Stimulated activated CD4-positive, alpha-beta T cell treated with anti-CD3 and anti-CD28 coated beads, Interleukin-12 subunit alpha, Interleukin-12 subunit beta, amount 100 ng/mL, for 48 hours (primary cell): ENCODE data around the gene TSHR.
"Not testable (repeated sequence)": the region's sequence is repeated elsewhere in the genome, so short reads cannot be mapped to it uniquely, and the experiment has no call there.

Source experiments
- DNase-seq, 3 donors: peaks; one replicate each; pipeline ENCODE4 v3.0.0-alpha.2; 2020; ENCODE audit warnings: low read depth in 2 of 3, low spot score in 1 of 3

Gene TSHR

GRCh38 chr14:81062816-81063215 is 107.4 kb downstream of the TSHR start:
- DNase-seq = peak in 1 of 3 donors; percentile 0

GRCh38 chr14:81066672-81067071 is 111.3 kb downstream of the TSHR start:
- no peak for DNase-seq

DNA sequence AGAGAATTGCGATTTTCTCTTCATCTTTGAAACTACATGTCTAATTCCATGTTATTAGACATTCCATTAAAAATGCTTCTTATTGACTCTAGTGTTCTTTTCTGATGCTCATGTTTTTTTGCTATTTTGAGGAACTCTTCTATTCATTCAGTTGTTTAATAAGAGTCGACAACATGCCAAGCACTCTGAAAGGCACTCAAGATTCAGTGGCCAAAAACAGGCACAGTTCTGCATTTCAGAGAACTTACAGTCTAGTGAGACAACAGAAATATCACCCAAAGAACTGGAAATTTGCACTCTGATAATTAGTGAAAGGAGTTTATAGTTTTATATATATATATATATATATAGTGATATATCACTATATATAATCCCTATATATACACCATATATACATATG is 111.7 kb downstream of the TSHR start:
- DNase-seq = no peak

DNA sequence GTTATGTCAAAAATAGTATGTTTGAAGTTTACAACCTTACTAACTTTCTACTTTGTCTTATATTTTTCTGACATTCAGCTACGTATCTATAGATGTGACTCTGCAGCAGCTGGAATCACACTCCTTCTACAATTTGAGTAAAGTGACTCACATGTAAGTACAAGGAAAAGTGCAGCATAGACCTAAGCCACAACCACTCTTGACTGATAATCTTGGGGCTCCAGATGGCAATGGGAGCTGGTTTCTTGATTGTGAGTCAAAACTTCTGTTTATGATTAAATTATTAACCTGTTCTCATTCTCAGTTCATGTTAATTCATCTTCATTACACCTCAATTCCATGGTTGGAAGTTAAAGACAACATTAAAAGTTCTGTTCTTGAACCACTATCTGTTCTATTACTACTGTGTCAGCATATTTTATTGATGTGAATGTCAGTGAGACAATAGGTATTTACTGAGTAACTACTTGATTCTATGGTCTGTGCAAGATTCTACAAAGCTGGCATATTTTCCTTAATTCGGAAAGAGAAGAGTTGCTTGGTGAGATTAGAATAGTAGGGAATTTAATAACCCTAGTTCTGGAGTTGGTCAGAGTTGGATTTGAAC is 112.9 kb downstream of the TSHR start:
- DNase-seq = no peak

- DNase-seq = no peak
Measured at GRCh38 chr14:81070511-81070910, 115.1 kb downstream of the TSHR start.

GRCh38 chr14:81085596-81085995 is 130.2 kb downstream of the TSHR start:
- DNase-seq = no peak

DNA sequence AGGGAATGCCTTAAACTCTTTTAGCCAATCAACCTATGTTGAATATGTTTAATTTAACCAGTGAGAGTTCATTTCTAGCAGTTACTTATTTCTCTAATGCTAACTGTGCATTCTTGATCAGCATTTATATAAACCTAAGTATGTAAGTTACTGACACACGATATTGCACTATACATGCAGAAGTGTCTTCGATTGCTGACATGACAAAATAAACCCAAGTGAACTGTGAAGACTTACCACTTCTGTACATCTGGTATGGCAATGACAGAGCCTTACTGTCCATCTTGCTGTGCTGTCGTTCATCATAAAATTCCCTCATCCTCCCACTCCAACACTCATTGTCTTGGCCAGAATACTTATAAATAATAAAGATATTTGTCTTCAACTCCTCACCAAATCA is 131.8 kb downstream of the TSHR start:
- no peak for DNase-seq

DNA sequence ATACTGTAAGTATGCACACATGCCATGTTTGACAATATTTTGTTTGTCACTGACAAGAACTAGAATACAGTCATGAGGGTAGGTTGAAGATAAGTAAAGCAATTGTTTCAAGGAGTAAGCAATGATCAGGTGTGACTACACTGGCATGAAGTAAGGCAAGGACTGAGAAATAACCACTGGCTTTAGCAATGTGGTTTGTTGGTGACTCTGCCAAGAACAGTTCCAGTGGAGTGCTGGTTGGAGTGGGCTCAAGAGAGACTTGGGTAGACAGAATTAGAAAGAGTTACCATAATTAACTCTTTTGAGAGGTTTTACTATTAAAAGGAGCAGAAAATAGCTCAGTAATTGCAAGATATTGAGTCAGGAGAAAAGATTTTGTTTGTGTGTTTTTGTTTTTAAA is 135.7 kb downstream of the TSHR start:
- no peak for DNase-seq

DNA sequence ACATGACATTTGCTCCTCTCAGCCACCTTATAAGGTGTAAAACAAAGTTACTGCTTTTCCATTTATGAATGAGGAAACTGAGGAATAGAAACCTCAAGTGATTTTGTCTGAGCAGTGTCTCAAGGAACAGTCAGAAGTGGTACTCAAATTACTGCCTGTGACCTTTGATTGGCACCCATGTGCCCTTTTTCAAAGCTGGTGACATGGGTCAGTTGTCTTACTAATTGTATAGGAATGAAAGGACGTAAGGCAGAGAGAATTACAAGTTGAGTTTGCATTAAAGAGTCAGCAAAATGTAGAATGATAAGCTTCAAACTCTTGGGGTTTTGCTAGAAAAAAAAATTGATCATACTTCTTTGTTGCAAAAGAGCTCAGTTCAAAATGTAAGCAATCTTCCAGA is 136.2 kb downstream of the TSHR start:
- DNase-seq = no peak

DNA sequence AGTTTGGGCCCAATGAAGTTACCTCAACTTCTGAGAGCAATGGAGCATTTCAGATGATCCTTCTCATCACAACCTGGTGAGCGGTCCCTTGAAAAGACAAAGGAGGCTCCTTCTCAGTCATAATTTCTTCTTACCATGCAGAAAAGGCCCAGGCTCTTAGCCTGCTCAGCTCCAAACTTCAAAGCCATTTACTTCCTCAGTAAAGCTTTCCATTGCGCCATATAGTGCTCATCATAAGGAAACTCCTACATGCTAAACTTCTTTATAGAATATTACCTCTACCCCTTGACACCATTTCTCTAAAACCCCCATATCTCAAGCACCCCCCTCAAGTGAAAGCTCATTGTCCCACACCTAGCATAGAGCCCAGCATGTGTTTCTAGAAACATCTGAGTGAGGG is 138.2 kb downstream of the TSHR start:
- DNase-seq = no peak

DNA sequence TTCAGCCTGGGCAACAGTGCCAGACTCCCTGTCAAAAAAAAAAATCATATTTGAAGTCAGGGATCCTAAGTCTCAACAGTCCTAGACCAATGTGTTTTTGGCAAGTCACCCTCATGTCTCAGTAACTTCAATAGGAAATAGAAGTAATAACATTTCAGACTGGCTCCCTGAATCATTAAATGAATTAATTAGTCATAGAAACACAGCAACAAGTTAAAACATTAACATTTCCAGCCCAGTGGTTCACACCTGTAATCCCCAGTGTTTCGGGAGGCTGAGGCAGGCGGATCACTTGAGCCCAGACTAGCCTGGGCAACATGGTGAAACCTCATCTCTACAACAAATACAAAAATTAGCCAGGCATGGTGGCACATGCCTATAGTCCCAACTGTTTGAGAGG is 140.1 kb downstream of the TSHR start:
- no peak for DNase-seq

DNA sequence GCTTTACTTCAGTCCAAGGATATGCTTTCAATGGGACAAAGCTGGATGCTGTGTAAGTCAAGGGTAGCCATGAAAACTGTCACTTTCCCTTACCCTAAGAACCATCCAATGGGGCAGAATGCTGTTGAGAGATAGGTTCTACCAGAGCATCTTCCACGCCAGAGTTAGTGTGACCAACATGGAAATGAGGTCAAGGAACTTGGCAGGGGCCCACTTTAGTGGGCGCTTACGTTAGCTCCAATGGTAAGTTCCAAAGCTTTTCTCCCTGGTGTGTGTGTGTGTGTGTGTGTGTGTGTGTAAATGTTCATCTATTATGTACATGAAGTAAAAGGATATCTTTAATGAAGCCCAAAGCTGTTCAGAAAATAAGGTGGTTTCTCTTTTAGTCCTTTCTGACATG is 141.2 kb downstream of the TSHR start:
- no peak for DNase-seq

DNA sequence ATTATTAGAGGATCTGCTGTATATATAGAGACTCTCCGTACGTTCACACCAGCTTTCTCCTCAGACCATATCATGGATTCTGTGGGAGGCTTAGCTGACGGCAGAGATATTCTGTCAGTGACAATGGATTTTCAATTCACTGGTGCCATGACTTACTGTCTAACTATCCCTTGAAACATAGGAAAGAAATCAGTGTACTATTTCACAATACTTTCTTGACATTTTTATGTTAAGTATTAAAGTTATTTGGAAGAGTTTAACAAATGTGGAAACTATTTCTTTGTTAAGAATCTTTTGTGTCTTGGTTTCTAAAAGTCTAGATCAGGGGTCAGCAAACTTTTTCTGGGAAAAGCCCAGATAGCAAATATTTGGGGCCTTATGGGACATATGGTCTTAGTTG is 146.8 kb downstream of the TSHR start:
- no peak for DNase-seq

- no peak for DNase-seq
Measured at GRCh38 chr14:81103443-81103842, 148.0 kb downstream of the TSHR start.

DNA sequence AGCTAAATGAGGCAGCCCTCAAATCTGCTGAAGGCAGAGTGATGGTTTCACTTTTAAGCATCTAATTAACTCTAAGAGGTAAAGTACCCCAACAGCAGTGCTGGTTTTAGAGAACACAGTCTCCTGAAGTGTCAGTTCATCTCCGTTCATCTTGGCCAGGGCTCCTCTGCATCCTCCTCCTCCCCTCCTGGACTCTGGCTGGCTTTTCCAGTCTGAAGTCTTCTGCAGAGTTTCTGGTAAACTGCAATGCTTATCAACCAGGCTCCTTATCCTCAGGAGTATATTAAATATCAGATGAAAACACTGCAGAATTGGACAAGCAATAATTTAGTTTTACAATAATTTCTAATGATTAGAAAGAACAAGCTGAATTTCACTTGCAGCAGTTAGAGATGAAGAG is 150.0 kb downstream of the TSHR start:
- no peak for DNase-seq

DNA sequence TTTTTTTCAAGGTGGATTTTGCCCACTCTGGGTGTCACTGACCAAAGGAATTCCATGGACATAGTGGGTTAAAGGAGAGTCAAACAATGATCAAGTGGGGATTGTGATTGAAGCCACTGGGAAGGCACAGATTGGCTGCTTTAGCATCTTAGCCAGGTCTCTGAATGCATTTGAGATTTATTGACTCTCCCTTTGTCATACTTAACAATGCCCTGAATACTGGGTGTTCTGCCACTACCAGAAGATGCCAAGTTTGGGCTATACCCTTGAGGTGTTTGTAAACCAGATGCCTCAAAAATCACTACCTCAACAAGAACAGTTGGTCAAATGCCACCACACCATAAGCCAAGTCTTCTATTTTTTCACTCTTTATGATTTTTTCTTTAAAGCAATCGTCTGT is 150.5 kb downstream of the TSHR start:
- DNase-seq = no peak

- DNase-seq = no peak
Measured at GRCh38 chr14:81110186-81110585, 154.8 kb downstream of the TSHR start.

DNA sequence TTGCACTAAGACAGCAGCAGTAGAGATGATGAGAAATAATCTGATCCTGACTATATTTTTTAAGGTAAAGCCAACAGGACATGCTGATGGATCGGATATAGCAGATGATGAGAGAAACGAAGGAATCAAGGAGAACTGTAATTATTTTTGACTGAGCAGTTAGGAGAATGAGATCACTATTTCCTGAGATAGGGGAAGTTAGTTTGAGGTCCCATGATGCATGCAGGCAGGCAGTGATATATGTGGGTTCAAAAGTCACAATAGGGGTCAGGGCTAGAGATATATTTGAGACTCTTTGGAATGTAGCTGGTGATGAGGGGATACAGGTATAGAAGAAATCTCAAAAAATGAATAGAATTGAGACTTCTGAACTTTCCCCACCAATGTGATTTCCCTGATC is 157.8 kb downstream of the TSHR start:
- DNase-seq = no peak

DNA sequence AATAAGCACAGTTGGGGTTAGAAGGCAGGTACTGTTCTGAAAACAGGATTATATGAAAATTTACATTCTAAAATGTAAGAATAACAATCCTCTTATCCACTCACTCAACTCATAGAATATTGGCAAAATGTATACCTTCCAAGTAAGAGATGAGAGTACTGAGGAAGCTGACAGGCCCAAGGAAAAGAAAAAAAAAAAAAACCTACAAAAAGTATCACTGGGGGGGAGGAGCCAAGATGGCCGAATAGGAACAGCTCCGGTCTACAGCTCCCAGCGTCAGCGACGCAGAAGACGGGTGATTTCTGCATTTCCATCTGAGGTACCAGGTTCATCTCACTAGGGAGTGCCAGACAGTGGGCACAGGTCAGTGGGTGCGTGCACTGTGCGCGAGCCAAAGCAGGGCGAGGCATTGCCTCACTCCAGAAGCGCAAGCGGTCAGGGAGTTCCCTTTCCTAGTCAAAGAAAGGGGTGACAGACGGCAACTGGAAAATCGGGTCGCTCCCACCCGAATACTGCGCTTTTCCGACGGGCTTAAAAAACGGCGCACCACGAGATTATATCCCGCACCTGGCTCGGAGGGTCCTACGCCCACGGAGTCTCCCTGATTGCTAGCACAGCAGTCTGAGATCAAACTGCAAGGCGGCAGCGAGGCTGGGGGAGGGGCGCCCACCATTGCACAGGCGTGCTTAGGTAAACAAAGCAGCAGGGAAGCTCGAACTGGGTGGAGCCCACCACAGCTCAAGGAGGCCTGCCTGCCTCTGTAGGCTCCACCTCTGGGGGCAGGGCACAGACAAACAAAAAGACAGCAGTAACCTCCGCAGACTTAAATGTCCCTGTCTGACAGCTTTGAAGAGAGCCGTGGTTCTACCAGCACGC is 158.8 kb downstream of the TSHR start:
- DNase-seq = not testable (repeated sequence)

DNA sequence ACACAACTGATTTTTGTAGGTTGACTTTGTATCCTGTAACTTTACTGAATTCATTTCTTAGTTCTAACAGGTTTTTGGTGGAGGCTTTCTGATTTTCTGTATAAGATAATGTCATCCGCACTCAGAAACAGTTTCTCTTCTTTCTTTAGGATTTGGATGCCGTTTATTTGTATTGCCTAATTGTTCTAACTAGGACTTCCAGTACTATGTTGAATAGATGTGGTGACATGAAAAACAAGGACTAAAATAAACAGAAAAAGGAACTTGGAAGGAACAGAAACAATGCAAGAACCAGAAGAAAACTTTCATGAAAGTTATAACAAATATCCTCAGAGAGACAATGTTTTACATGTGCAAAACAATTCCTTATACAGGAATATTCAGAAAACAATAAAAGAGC is 165.1 kb downstream of the TSHR start:
- no peak for DNase-seq

- DNase-seq = no peak
Measured at GRCh38 chr14:81122326-81122725, 166.9 kb downstream of the TSHR start.

DNA sequence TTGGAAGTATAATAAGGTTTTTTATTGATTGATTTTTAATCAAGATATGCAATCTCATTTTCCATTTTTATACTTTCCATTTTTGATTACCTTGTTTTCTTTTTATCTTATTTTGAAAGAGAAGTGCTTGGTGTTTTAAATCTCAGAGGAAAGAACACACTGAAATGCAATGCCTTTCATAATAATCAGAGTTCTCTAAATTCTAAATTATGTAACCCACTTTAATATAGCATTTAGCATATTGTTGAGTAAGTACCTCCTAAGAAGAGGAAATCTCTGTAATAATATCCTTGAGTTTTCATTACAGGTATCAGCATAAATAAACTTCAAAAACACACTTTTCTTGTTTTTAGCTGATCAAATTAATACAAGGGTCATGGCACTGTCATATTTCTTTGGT is 168.4 kb downstream of the TSHR start:
- DNase-seq = no peak

- DNase-seq = no peak
Measured at GRCh38 chr14:81125536-81125935, 170.1 kb downstream of the TSHR start.
